C4-2B (cell line): ENCODE measurements around the gene UBAP1L.

Source experiments
- CTCF ChIP-seq: fragments of 450-650 bp; conservative IDR thresholded peaks from 2 replicates; pipeline ENCODE4 v1.5.1; 2017; ENCODE audit warnings: mild to moderate bottlenecking
- ZFX ChIP-seq: fragments of 450-650 bp; IDR thresholded peaks from 2 replicates; pipeline ENCODE4 v1.6.1; 2017

- TF ChIP-seq CTCF, result no peak
- no peak for TF ChIP-seq ZFX
These were observed 66.8 kb downstream of the UBAP1L start for GRCh38 chr15:65048241-65048640.
